Sigmoid colon (tissue), 7 donors: ENCODE results near the gene EIPR1. TPM values are rescaled to one million over a fixed set of nuclear protein-coding genes. Genes with fewer than 3 reads are reported as not detected.

Experiments
- DNase-seq: peaks from one replicate; pipeline ENCODE4 v3.0.0-alpha.2; 2019
- H3K27ac ChIP-seq, 4 donors: fragments of 200-600 bp; sonication (generic); one replicate each; pipeline ENCODE4 v1.5.1; 2016 to 2019; ENCODE audit warnings: mild to moderate bottlenecking in 1 of 4
- H3K27me3 ChIP-seq, 3 donors: fragments of 200-600 bp; sonication (generic); one replicate each; pipeline ENCODE4 v1.5.1; 2019; ENCODE audit warnings: mild to moderate bottlenecking in 1 of 3
- H3K36me3 ChIP-seq, 4 donors: fragments of 200-600 bp; sonication (generic); one replicate each; pipeline ENCODE4 v1.5.1; 2016 to 2019
- H3K4me1 ChIP-seq, 4 donors: fragments of 200-600 bp; sonication (generic); one replicate each; pipeline ENCODE4 v1.5.1; 2017 to 2019
- H3K4me3 ChIP-seq, 4 donors: fragments of 200-600 bp; sonication (generic); one replicate each; pipeline ENCODE4 v1.5.1; 2017 to 2019; ENCODE audit warnings: mild to moderate bottlenecking in 2 of 4, moderate library complexity in 1 of 4
- H3K9me3 ChIP-seq, 4 donors: fragments of 200-600 bp in 3 of 4; sonication (generic) in 3 of 4; one replicate each; pipeline versions ENCODE4 v1.5.1 to v1.6.1; 2013 to 2019
- EP300 ChIP-seq, 4 donors: sonication (generic); formaldehyde crosslinking; IDR thresholded peaks; one replicate each; pipeline ENCODE4 v1.6.1; 2017; ENCODE audit warnings: antibody characterized with exemption in 4 of 4
- POLR2A ChIP-seq, 2 donors: fragments of 450-650 bp; IDR thresholded peaks; one replicate each; pipeline ENCODE4 v1.6.1; 2016; ENCODE audit warnings: antibody characterized with exemption in 2 of 2, mild to moderate bottlenecking in 2 of 2, moderate library complexity in 2 of 2
- POLR2AphosphoS5 ChIP-seq, 4 donors: sonication (generic); formaldehyde crosslinking; IDR thresholded peaks; one replicate each; pipeline ENCODE4 v1.6.1; 2017; ENCODE audit warnings: antibody characterized with exemption in 4 of 4
- WGBS, 2 donors: extraction: QIAGEN DNeasy Blood & Tissue Kit; methylation state at CpG; one replicate each; pipeline ENCODE4 v1.1.7; 2013; 5-methylcytosine and 5-hydroxymethylcytosine counted together
- intact Hi-C: fragments of 100-400 bp; cut with DNase I; formaldehyde crosslinking; loops from one replicate; pipeline ENCODE4 v1.15.1; 2023
- polyA plus RNA-seq, 3 donors: library from polyadenylated mRNA; stranded (reverse); fragments of 200-250 nt; gene quantifications; one replicate each; pipeline ENCODE4 v1.2.3, GENCODE V29; 2013
- total RNA-seq, 4 donors: library from RNA; depleted of rRNA; stranded (reverse); fragments of >200 nt; gene quantifications; one replicate each; pipeline ENCODE4 v1.1.0, GENCODE V29; 2016
- TF ChIP-seq, protein P1 (sequence below), 4 experiments: fragments of 450-650 bp in 3 of 4; fragments of 200-600 bp in 1 of 4; IDR thresholded peaks; one replicate each; pipeline ENCODE4 v1.5.1; 2016 to 2019; ENCODE audit warnings: antibody characterized with exemption in 4 of 4, mild to moderate bottlenecking in 3 of 4, moderate library complexity in 2 of 4
- donor health status: healthy with polysubstance abuse.
- donor health status: Bipolar disorder and iron deficiency.
- donor health status: healthy.

The EIPR1 gene
- 10 to 100 TPM; 12.2 to 20.0 (median 14.7) TPM for total RNA-seq
- 10 to 100 TPM; 21.6 to 27.0 (median 23.8) TPM for polyA plus RNA-seq

DNA sequence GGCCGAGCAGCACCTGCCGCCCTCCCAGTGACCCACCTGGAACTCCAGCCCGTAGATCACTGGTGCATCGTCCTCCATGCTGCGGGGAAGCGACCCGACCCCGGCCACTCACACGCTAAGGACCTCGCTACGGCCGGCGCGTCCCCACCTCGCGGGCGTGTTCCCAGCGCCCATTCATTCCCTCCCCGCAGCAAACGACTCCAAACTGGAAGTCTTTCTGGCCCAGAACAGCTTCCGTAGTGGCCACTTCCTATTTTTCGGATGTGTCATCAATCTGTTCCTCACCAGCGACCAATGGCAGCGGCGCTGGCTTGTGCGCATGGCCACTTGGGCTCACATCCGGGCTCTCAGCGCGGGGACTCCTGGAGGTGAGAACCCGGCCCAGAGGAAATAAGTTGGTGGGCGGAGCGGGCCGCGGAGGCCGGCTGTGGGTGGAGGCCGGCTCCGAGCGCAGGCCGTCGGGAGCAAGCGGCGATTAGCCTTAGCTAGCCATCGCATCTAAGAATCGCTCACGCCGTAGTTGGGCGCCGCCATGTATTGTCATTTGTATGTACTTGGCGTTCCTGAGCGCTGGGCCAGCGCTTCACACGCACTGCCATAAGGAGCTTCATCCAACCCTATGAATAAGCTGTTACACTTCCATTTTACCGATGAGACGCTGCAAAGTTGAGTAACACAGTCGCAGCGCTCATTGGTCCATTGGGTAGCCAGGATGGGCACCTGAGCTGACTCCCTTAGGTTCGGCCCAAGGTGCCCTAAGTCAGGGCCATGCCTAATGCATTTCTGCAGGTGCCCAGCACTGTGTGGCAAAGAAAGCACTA lies at the start of gene EIPR1:
EIPR1 (minus strand) TSS at position 207 of the 821 bp plus-strand sequence; CDS start at position 78, 129 bp downstream.
- intact Hi-C loops = loop anchor here (2.0 to 5.0 kb wide), 2 partner anchors 181 to 274 kb away; partner anchors contain the start of gene RNASEH1
- Histone ChIP-seq H3K27ac (peak within 1 kb of the TSS; percentile 87 to 94 (median 90)), H3K4me1 (peaks cover 0 to 37% (median 30%) of the 10 kb centered on the region in 4 donors), H3K27me3 (no peaks in the 10 kb centered on the region), H3K9me3 (no peaks in the 10 kb centered on the region), H3K36me3 (peaks cover 0 to 12% (median 0%) of the 10 kb centered on the region in 4 donors), H3K4me3 (peak within 1 kb of the TSS; percentile 56 to 86 (median 76))
- WGBS, 2 donors = 1 to 2% methylated on average over 57 of the region's 57 CpGs
- DNase-seq = peak; percentile 99
- TF ChIP-seq, protein P1, sequence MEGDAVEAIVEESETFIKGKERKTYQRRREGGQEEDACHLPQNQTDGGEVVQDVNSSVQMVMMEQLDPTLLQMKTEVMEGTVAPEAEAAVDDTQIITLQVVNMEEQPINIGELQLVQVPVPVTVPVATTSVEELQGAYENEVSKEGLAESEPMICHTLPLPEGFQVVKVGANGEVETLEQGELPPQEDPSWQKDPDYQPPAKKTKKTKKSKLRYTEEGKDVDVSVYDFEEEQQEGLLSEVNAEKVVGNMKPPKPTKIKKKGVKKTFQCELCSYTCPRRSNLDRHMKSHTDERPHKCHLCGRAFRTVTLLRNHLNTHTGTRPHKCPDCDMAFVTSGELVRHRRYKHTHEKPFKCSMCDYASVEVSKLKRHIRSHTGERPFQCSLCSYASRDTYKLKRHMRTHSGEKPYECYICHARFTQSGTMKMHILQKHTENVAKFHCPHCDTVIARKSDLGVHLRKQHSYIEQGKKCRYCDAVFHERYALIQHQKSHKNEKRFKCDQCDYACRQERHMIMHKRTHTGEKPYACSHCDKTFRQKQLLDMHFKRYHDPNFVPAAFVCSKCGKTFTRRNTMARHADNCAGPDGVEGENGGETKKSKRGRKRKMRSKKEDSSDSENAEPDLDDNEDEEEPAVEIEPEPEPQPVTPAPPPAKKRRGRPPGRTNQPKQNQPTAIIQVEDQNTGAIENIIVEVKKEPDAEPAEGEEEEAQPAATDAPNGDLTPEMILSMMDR (IDR thresholded peaks at IDR 0.05) = peak in 1 of 4 experiments; percentile 12
- TF ChIP-seq EP300 (IDR thresholded peaks at IDR 0.05) (peak in 1 of 4 donors; percentile 72), POLR2A (IDR thresholded peaks at IDR 0.05) (peak; percentile 63 to 77), POLR2AphosphoS5 (IDR thresholded peaks at IDR 0.05) (peak; percentile 82 to 93 (median 88))

DNA sequence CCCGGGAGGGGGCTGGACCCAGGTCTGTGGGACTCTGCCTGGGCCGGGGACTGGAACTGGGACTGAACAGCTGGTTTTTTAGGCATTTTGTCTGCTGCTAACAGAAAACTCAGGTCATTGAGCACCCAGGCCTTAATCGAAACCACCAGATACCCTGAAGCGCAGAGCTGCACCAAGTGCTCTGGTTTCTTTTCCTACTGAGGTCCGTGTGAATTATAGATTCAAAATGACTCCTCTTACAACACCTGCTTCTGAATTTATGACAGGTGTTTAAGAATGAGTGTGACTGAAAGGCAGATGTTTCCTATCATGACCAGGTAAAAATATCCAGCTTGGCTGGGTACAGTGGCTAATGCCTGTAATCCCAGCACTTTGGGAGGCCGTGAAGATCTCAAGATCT lies 49.7 kb upstream of the EIPR1 start:
- intact Hi-C loops = no loop called here
- TF ChIP-seq POLR2A (IDR thresholded peaks at IDR 0.05) (no peak), EP300 (IDR thresholded peaks at IDR 0.05) (no peak), POLR2AphosphoS5 (IDR thresholded peaks at IDR 0.05) (no peak)
- TF ChIP-seq, protein P1 (IDR thresholded peaks at IDR 0.05) = no peak
- H3K27ac ChIP-seq = no peak overlapping the region
- no peaks in the 10 kb centered on the region for H3K9me3 ChIP-seq
- peaks cover 7 to 90% (median 27%) of the 10 kb centered on the region in 4 donors for H3K36me3 ChIP-seq
- DNase-seq = no peak
- H3K4me3 ChIP-seq = no peak overlapping the region
- WGBS, 2 donors = 70 to 85% methylated on average over 6 of the region's 6 CpGs
- no peaks in the 10 kb centered on the region for H3K4me1 ChIP-seq
- no peaks in the 10 kb centered on the region for H3K27me3 ChIP-seq

DNA sequence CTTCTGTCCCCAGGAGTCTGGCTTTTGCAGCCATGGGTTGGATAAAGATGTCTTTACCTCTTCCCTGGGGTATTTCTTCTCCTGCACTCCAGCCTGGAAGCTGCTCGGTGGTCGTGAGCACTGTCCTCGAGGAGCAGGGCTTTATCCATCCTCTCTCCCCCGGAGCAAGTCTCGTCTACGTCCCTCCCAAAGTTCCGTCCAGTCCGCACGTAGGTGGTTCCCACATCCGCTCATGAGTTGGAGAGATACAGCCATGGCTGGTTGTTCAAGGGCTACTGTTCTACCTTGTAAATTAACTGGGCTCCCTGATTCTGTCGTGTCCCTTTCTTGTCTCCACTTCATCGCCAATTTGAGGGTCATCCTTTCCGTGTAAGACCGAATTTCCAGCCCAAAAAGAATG lies 49.0 kb upstream of the EIPR1 start:
- H3K36me3 ChIP-seq = peaks cover 7 to 90% (median 30%) of the 10 kb centered on the region in 4 donors

DNA sequence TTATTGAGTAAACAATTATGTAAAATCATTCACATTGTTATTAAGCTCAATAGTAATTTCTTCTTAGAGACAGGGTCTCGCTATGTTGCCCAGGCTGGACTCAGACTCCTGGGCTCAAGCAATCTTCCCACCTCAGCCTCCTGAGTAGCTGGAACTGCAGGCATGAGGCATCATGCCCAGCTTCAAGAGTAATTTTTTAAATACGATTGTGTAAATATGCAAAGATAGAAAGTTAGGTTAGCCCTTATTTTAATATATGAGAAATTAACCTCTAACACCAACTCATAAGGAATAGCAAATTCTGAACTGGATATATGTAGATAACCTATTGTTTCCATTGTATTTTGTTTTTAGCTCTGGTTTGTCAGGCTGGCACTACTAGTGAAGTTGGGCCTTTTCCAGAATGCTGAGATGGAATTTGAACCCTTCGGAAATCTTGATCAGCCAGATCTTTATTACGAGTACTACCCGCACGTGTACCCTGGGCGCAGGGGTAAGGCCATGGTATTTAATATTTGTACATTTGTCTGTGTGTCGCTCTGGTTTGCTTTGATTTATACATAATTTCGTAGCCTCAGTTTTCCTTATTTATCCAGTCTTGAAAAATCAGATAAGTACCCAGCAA lies 46.7 kb upstream of the EIPR1 start:
- H3K36me3 ChIP-seq = peaks cover 7 to 72% (median 32%) of the 10 kb centered on the region in 4 donors
- intact Hi-C loops = loop anchor here (2.0 kb wide), 1 partner anchor 227 kb away; no protein-coding TSS in a partner anchor
- WGBS, 2 donors = 80 to 95% methylated on average over 9 of the region's 9 CpGs

More for the DNA sequence above, 49.0 kb upstream of the EIPR1 start:
- Histone ChIP-seq H3K27ac (no peak overlapping the region), H3K9me3 (no peaks in the 10 kb centered on the region), H3K4me1 (no peaks in the 10 kb centered on the region), H3K4me3 (no peak overlapping the region), H3K27me3 (no peaks in the 10 kb centered on the region)
- TF ChIP-seq, protein P1 (IDR thresholded peaks at IDR 0.05) = no peak
- no peak for TF ChIP-seq POLR2AphosphoS5 (IDR thresholded peaks at IDR 0.05)
- TF ChIP-seq POLR2A (IDR thresholded peaks at IDR 0.05) = no peak
- no peak for TF ChIP-seq EP300 (IDR thresholded peaks at IDR 0.05)
- WGBS, 2 donors = 97% methylated on average over 14 of the region's 14 CpGs
- no peak for DNase-seq
- intact Hi-C loops = no loop called here

More for the DNA sequence above, 46.7 kb upstream of the EIPR1 start:
- H3K27ac ChIP-seq = no peak overlapping the region
- DNase-seq = no peak
- TF ChIP-seq POLR2AphosphoS5 (IDR thresholded peaks at IDR 0.05) = no peak
- no peak for TF ChIP-seq POLR2A (IDR thresholded peaks at IDR 0.05)
- TF ChIP-seq, protein P1 (IDR thresholded peaks at IDR 0.05) = peak in 1 of 4 experiments; percentile 43
- no peak for TF ChIP-seq EP300 (IDR thresholded peaks at IDR 0.05)
- H3K9me3 ChIP-seq = no peaks in the 10 kb centered on the region
- no peaks in the 10 kb centered on the region for H3K27me3 ChIP-seq
- H3K4me3 ChIP-seq = no peak overlapping the region
- peaks cover 0 to 6% (median 0%) of the 10 kb centered on the region in 4 donors for H3K4me1 ChIP-seq
